Liver (tissue), 9 donors: ENCODE data around the gene TBP. TPM values are rescaled to one million over a fixed set of nuclear protein-coding genes. Genes with fewer than 3 reads are reported as not detected.

ENCODE experiments used
- DNase-seq: peaks from one replicate; pipeline ENCODE4 v3.0.0-alpha.2; 2017; ENCODE audit warnings: low spot score
- H3K27ac ChIP-seq, 2 donors: one replicate each; pipeline ENCODE4 v1.7.0; 2013; ENCODE audit warnings: inconsistent platforms in 2 of 2, low read length in 2 of 2, control low read depth in 1 of 2, low read depth in 1 of 2, mild to moderate bottlenecking in 1 of 2
- H3K27me3 ChIP-seq, 4 donors: one replicate each; pipeline versions ENCODE4 v1.6.1 to v1.7.0; 2013; ENCODE audit warnings: low read length in 3 of 4, inconsistent platforms in 1 of 4, mild to moderate bottlenecking in 1 of 4, moderate library complexity in 1 of 4; ENCODE audit not compliant: control insufficient read depth in 4 of 4, insufficient read depth in 4 of 4
- H3K36me3 ChIP-seq, 4 donors: one replicate each; pipeline versions ENCODE4 v1.6.1 to v1.7.0; 2013; ENCODE audit warnings: low read length in 3 of 4, mild to moderate bottlenecking in 3 of 4, low read depth in 1 of 4, moderate library complexity in 1 of 4; ENCODE audit not compliant: control insufficient read depth in 4 of 4, insufficient read depth in 3 of 4
- H3K4me1 ChIP-seq, 4 donors: one replicate each; pipeline versions ENCODE4 v1.6.1 to v1.7.0; 2013; ENCODE audit warnings: low read length in 3 of 4, mild to moderate bottlenecking in 3 of 4, moderate library complexity in 1 of 4; ENCODE audit not compliant: control insufficient read depth in 4 of 4, insufficient read depth in 4 of 4
- H3K4me3 ChIP-seq, 3 donors: one replicate each; pipeline versions ENCODE4 v1.6.1 to v1.7.0; 2013; ENCODE audit warnings: low read length in 3 of 3, control low read depth in 1 of 3, low read depth in 1 of 3, mild to moderate bottlenecking in 1 of 3
- H3K9ac ChIP-seq, 2 donors: one replicate each; pipeline ENCODE4 v1.7.0; 2013; ENCODE audit warnings: low read length in 2 of 2, mild to moderate bottlenecking in 2 of 2, moderate library complexity in 2 of 2, control low read depth in 1 of 2, low read depth in 1 of 2
- H3K9me3 ChIP-seq, 4 donors: one replicate each; pipeline versions ENCODE4 v1.6.1 to v1.7.0; 2013; ENCODE audit warnings: low read length in 3 of 4; ENCODE audit not compliant: control insufficient read depth in 4 of 4
- EGR1 ChIP-seq, 2 donors: IDR thresholded peaks; 2 replicates each; pipeline ENCODE4 v1.6.1; 2016 to 2018; ENCODE audit warnings: antibody characterized with exemption in 2 of 2, low read depth in 2 of 2
- FOXA1 ChIP-seq: IDR thresholded peaks from 2 replicates; pipeline ENCODE4 v1.6.1; 2016; ENCODE audit warnings: antibody characterized with exemption
- FOXA2 ChIP-seq: IDR thresholded peaks from 2 replicates; pipeline ENCODE4 v1.6.1; 2016; ENCODE audit warnings: antibody characterized with exemption
- GABPA ChIP-seq, 2 donors: IDR thresholded peaks in 1 of 2; conservative IDR thresholded peaks in 1 of 2; 2 replicates each; pipeline ENCODE4 v1.6.1; 2016; ENCODE audit warnings: antibody characterized with exemption in 2 of 2, mild to moderate bottlenecking in 1 of 2, moderate library complexity in 1 of 2
- HNF4A ChIP-seq, 2 donors: conservative IDR thresholded peaks; 2 replicates each; pipeline ENCODE4 v1.6.1; 2016; ENCODE audit warnings: antibody characterized with exemption in 2 of 2, mild to moderate bottlenecking in 2 of 2
- HNF4G ChIP-seq: IDR thresholded peaks from 2 replicates; pipeline ENCODE4 v1.6.1; 2016; ENCODE audit warnings: antibody characterized with exemption
- JUND ChIP-seq, 2 donors: IDR thresholded peaks; 2 replicates each; pipeline ENCODE4 v1.6.1; 2016; ENCODE audit warnings: antibody characterized with exemption in 2 of 2
- NR2F2 ChIP-seq: IDR thresholded peaks from 2 replicates; pipeline ENCODE4 v1.6.1; 2016; ENCODE audit warnings: antibody characterized with exemption
- RAD21 ChIP-seq, 2 donors: IDR thresholded peaks; 2 replicates each; pipeline ENCODE4 v1.6.1; 2016; ENCODE audit warnings: antibody characterized with exemption in 2 of 2, mild to moderate bottlenecking in 2 of 2
- RXRA ChIP-seq, 2 donors: IDR thresholded peaks; 2 replicates each; pipeline ENCODE4 v1.6.1; 2017 to 2018; ENCODE audit warnings: antibody characterized with exemption in 2 of 2, mild to moderate bottlenecking in 1 of 2
- SP1 ChIP-seq: IDR thresholded peaks from 2 replicates; pipeline ENCODE4 v1.6.1; 2018; ENCODE audit warnings: antibody characterized with exemption, mild to moderate bottlenecking
- YY1 ChIP-seq: IDR thresholded peaks from 2 replicates; pipeline ENCODE4 v1.6.1; 2016; ENCODE audit warnings: antibody characterized with exemption, mild to moderate bottlenecking
- WGBS: extraction: QIAGEN DNeasy Blood & Tissue Kit; methylation state at CpG from one replicate; pipeline ENCODE4 v1.1.7; 2013; 5-methylcytosine and 5-hydroxymethylcytosine counted together
- polyA plus RNA-seq, 2 donors: library from polyadenylated mRNA; stranded (reverse) in 1 of 2; unstranded in 1 of 2; fragments of 200-250 nt in 1 of 2; fragments of >200 nt in 1 of 2; fragmentation: Nextera tagmentation in 1 of 2; extraction: Ambion mirVana in 1 of 2; gene quantifications; one replicate each; pipeline versions ENCODE4 v1.2.1 to v1.2.3, GENCODE V29; 2013 to 2015
- total RNA-seq, 2 donors: library from RNA; depleted of rRNA; stranded (reverse); fragments of >200 nt; gene quantifications; one replicate each; pipeline ENCODE4 v1.2.3, GENCODE V29; 2014
- TF ChIP-seq, protein P1 (sequence below): fragments of 150-350 bp; IDR thresholded peaks from 2 replicates; pipeline ENCODE4 v1.5.1; 2017; ENCODE audit warnings: improper control_type of control experiment, low read depth, low read length; ENCODE audit not compliant: missing input control
- TF ChIP-seq, protein P2 (sequence below): IDR thresholded peaks from 2 replicates; pipeline ENCODE4 v1.6.1; 2016; ENCODE audit warnings: antibody characterized with exemption
- TF ChIP-seq, protein P3 (sequence below): IDR thresholded peaks from 2 replicates; pipeline ENCODE4 v1.6.1; 2016; ENCODE audit warnings: antibody characterized with exemption
- donor health status: healthy.
- donor health status: healthy.
- donor health status: healthy.
- donor health status: healthy.
- donor health status: healthy.

TBP gene
- total and polyA plus RNA-seq, 4 donors, result 4.5 to 7.5 (median 7.3) TPM

DNA sequence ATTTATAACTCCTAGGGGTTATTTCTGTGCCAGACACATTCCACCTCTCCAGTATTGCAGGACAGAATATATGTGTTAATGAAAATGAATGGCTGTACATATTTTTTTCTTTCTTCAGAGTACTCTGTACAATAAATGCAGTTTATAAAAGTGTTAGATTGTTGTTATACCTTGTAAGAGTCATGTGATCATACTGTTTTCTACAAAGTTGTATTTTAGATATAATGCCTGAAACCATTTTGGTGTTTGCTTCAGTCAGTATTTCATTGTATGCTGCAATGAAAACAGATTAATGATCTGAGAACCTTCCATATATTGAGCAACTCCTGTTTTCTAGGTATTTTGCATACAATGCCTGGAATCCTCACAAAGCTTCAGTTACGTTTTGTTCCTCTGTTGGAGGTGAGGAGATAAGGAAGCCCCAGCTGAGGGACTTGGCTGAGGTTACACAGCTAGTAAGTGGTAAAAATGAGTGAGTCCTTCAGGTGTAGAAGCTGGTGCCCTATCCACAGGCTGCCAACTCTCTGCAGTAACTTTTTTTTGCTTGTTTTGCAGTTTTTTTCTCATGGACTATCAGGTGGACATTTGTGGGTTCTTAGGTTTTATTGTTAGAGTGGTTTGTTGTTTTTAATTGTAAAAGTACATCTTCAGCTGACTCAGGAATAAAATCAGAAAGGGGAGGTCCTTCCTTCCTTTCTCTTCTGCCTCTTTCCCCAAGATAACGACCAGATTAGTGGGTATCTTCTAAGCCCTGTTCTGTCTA is 18.7 kb downstream of the TBP start:
- Histone ChIP-seq H3K4me1 (no peaks in the 10 kb centered on the region), H3K9me3 (no peaks in the 10 kb centered on the region), H3K27me3 (no peaks in the 10 kb centered on the region), H3K27ac (no peak overlapping the region), H3K9ac (no peak overlapping the region), H3K4me3 (no peak overlapping the region), H3K36me3 (peaks cover 5 to 59% (median 53%) of the 10 kb centered on the region in 4 donors)
- WGBS, result 75% methylated on average over 2 of the region's 2 CpGs
- TF ChIP-seq NR2F2, result no peak
- TF ChIP-seq SP1, result no peak
- TF ChIP-seq EGR1 (IDR thresholded peaks at IDR 0.05; ENCODE audit: low read depth in 2 of 2), result no peak
- DNase-seq, result no peak

DNA sequence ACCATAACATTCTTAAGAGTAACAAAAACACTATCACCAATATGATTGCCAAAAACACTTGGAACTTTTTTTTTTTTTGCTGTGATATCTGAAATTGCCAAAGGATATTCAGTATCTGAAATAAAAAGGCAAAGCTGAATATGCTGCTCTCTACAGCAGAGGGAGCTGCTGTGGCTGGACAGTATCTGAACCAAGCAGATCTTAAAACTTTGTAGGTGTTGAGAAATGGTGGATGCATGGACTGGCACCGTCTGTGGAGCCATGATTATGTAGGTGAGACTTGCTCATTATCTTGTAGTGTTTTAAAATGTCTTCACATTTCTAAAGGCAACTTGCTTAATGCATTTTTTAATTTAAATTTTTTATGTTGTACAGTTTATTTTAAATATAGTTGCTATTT is 21.1 kb downstream of the TBP start:
- DNase-seq, result no peak
- Histone ChIP-seq H3K4me3 (no peak overlapping the region), H3K4me1 (no peaks in the 10 kb centered on the region), H3K27me3 (no peaks in the 10 kb centered on the region), H3K36me3 (peaks cover 5 to 49% (median 47%) of the 10 kb centered on the region in 4 donors), H3K9me3 (no peaks in the 10 kb centered on the region), H3K9ac (no peak overlapping the region), H3K27ac (no peak overlapping the region)
- WGBS, result 93% methylated on average over 1 of the region's 1 CpG
- TF ChIP-seq YY1 (no peak), GABPA (IDR thresholded peaks at IDR 0.05 in 1 of 2, conservative IDR thresholded peaks at IDR 0.05 in 1 of 2) (no peak), FOXA2 (no peak), RAD21 (IDR thresholded peaks at IDR 0.05) (peak in 1 of 2 donors; percentile 43), JUND (IDR thresholded peaks at IDR 0.05) (no peak), FOXA1 (no peak)
- TF ChIP-seq, protein P1, sequence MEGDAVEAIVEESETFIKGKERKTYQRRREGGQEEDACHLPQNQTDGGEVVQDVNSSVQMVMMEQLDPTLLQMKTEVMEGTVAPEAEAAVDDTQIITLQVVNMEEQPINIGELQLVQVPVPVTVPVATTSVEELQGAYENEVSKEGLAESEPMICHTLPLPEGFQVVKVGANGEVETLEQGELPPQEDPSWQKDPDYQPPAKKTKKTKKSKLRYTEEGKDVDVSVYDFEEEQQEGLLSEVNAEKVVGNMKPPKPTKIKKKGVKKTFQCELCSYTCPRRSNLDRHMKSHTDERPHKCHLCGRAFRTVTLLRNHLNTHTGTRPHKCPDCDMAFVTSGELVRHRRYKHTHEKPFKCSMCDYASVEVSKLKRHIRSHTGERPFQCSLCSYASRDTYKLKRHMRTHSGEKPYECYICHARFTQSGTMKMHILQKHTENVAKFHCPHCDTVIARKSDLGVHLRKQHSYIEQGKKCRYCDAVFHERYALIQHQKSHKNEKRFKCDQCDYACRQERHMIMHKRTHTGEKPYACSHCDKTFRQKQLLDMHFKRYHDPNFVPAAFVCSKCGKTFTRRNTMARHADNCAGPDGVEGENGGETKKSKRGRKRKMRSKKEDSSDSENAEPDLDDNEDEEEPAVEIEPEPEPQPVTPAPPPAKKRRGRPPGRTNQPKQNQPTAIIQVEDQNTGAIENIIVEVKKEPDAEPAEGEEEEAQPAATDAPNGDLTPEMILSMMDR, result no peak

DNA sequence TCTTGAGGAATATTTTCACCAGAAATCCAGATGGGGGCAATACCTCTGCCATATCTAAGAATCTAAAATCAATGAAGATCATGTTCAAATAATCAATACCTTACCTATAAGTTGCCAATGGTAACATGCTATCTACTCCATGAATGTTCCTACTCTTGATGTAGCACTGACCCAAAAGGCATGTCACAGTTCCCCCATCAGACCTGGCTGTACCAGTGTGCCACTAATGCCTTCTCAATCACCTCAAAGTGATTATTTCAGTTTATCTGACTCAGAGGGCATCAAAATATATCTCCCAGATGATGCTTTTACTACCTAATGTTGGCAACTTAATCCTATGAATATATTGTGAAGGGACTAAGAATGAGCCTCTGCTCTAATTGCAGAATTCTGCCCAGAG is 24.7 kb downstream of the TBP start:
- TF ChIP-seq RXRA (IDR thresholded peaks at IDR 0.05), result no peak
- TF ChIP-seq, protein P1, result no peak
- no peak for TF ChIP-seq HNF4A (conservative IDR thresholded peaks at IDR 0.05)
- no peak for TF ChIP-seq JUND (IDR thresholded peaks at IDR 0.05)
- TF ChIP-seq, protein P2, sequence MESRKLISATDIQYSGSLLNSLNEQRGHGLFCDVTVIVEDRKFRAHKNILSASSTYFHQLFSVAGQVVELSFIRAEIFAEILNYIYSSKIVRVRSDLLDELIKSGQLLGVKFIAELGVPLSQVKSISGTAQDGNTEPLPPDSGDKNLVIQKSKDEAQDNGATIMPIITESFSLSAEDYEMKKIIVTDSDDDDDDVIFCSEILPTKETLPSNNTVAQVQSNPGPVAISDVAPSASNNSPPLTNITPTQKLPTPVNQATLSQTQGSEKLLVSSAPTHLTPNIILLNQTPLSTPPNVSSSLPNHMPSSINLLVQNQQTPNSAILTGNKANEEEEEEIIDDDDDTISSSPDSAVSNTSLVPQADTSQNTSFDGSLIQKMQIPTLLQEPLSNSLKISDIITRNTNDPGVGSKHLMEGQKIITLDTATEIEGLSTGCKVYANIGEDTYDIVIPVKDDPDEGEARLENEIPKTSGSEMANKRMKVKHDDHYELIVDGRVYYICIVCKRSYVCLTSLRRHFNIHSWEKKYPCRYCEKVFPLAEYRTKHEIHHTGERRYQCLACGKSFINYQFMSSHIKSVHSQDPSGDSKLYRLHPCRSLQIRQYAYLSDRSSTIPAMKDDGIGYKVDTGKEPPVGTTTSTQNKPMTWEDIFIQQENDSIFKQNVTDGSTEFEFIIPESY, result no peak
- TF ChIP-seq NR2F2, result no peak
- TF ChIP-seq, protein P3, sequence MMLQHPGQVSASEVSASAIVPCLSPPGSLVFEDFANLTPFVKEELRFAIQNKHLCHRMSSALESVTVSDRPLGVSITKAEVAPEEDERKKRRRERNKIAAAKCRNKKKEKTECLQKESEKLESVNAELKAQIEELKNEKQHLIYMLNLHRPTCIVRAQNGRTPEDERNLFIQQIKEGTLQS, result no peak
- TF ChIP-seq FOXA2, result no peak
- no peak for TF ChIP-seq HNF4G
- TF ChIP-seq YY1, result no peak
- no peaks in the 10 kb centered on the region for H3K9me3 ChIP-seq

More for the DNA sequence above, 24.7 kb downstream of the TBP start:
- Histone ChIP-seq H3K27ac (no peak overlapping the region), H3K4me3 (no peak overlapping the region), H3K36me3 (peaks cover 2 to 48% (median 42%) of the 10 kb centered on the region in 4 donors), H3K4me1 (peaks cover 0 to 10% (median 8%) of the 10 kb centered on the region in 4 donors), H3K9ac (no peak overlapping the region), H3K27me3 (no peaks in the 10 kb centered on the region)
- DNase-seq, result no peak
